B cell (primary cell): Measurements from ENCODE around the gene CASZ1. TPM values are rescaled to one million over a fixed set of nuclear protein-coding genes. Genes with fewer than 3 reads are reported as not detected.

Source experiments
- ATAC-seq: fragments of 200-7000 bp; cut with Tn5 transposase; one replicate; pipeline ENCODE4 v1.10.0; 2021; ENCODE audit warnings: low read depth, mild to moderate bottlenecking, moderate number of reproducible peaks, moderate library complexity
- CTCF ChIA-PET: fragments of 350-600 bp; sonication (Branson Sonifier 250); formaldehyde crosslinking; loops from one replicate; lab custom pipeline; 2021; ENCODE audit warnings: antibody characterized with exemption, inconsistent platforms; lab: Charles Lee
- POLR2A ChIA-PET: fragments of 350-600 bp; sonication (Branson Sonifier 250); formaldehyde crosslinking; loops from one replicate; lab custom pipeline; 2021; ENCODE audit warnings: antibody characterized with exemption; lab: Charles Lee
- DNase-seq: peaks from one replicate; pipeline ENCODE4 v3.0.0; 2013
- H2AFZ ChIP-seq: 2 replicates; pipeline ENCODE4 v1.6.1; 2012; ENCODE audit warnings: mild to moderate bottlenecking, low read depth, low read length; ENCODE audit not compliant: insufficient read depth, poor library complexity, severe bottlenecking
- H3K27ac ChIP-seq, 2 donors: 1 replicate in 1 of 2; 2 replicates in 1 of 2; pipeline ENCODE4 v1.5.1; 2012 to 2013; ENCODE audit warnings: low read length in 2 of 2, mild to moderate bottlenecking in 2 of 2, moderate library complexity in 1 of 2
- H3K27me3 ChIP-seq, 4 experiments: fragments of 200-600 bp in 1 of 4; sonication (generic) in 1 of 4; replicated peaks in 1 of 4; 1 replicate in 2 of 4; 2 replicates in 2 of 4; pipeline versions ENCODE4 v1.6.1 to v1.7.0; 2013 to 2016; ENCODE audit warnings: low read length in 3 of 4, mild to moderate bottlenecking in 2 of 4, mixed read lengths in 1 of 4, moderate library complexity in 1 of 4; ENCODE audit not compliant: insufficient read depth in 4 of 4, control insufficient read depth in 3 of 4; ENCODE audit errors: control extremely low read depth in 1 of 4
- H3K36me3 ChIP-seq, 2 experiments: replicated peaks in 1 of 2; 1 replicate in 1 of 2; 2 replicates in 1 of 2; pipeline versions ENCODE4 v1.6.1 to v1.7.1; 2013; ENCODE audit warnings: low read length in 1 of 2; ENCODE audit not compliant: insufficient read depth in 2 of 2, control insufficient read depth in 1 of 2; ENCODE audit errors: control extremely low read depth in 1 of 2, extremely low read depth in 1 of 2
- H3K4me1 ChIP-seq, 2 donors: fragments of 200-600 bp in 1 of 2; sonication (generic) in 1 of 2; 1 replicate in 1 of 2; 2 replicates in 1 of 2; pipeline versions ENCODE4 v1.5.1 to v1.6.1; 2013 to 2017; ENCODE audit warnings: low read length in 2 of 2; ENCODE audit not compliant: control insufficient read depth in 2 of 2, insufficient read depth in 2 of 2
- H3K4me2 ChIP-seq: replicated peaks from 2 replicates; pipeline ENCODE3; 2012; ENCODE audit warnings: mild to moderate bottlenecking, low read depth, low read length; ENCODE audit not compliant: poor library complexity, severe bottlenecking
- H3K4me3 ChIP-seq, 5 experiments: fragments of 200-600 bp in 1 of 5; sonication (generic) in 1 of 5; 1 replicate in 3 of 5; 2 replicates in 2 of 5; pipeline versions ENCODE4 v1.5.1 to v1.7.0; 2011 to 2016; ENCODE audit warnings: low read length in 4 of 5, mild to moderate bottlenecking in 4 of 5, low read depth in 2 of 5, control low read depth in 1 of 5, moderate library complexity in 1 of 5; ENCODE audit not compliant: insufficient read depth in 1 of 5; ENCODE audit errors: control extremely low read depth in 1 of 5, extremely low read depth in 1 of 5
- H3K79me2 ChIP-seq: fragments of 200-600 bp; sonication (generic); one replicate; pipeline ENCODE4 v1.6.0; 2016; ENCODE audit warnings: low read length; ENCODE audit not compliant: control insufficient read depth, insufficient read depth
- H3K9ac ChIP-seq: fragments of 200-600 bp; sonication (generic); 2 replicates; pipeline ENCODE4 v1.6.1; 2017; ENCODE audit warnings: mild to moderate bottlenecking, low read length, moderate library complexity
- H3K9me3 ChIP-seq, 3 donors: one replicate each; pipeline versions ENCODE4 v1.6.1 to v1.7.1; 2013; ENCODE audit warnings: low read length in 2 of 3; ENCODE audit not compliant: control insufficient read depth in 2 of 3, insufficient read depth in 1 of 3; ENCODE audit errors: control extremely low read depth in 1 of 3
- H4K20me1 ChIP-seq: 2 replicates; pipeline ENCODE4 v1.6.0; 2012; ENCODE audit warnings: mild to moderate bottlenecking, low read length; ENCODE audit not compliant: insufficient read depth, control insufficient read depth, poor library complexity, severe bottlenecking
- H3K27ac Mint-ChIP-seq: one replicate; pipeline ENCODE4 v1.8.0; 2021; ENCODE audit warnings: mixed read lengths
- H3K27me3 Mint-ChIP-seq: one replicate; pipeline ENCODE4 v1.8.0; 2021; ENCODE audit warnings: mixed read lengths
- H3K4me1 Mint-ChIP-seq: one replicate; pipeline ENCODE4 v1.8.0; 2021; ENCODE audit warnings: mixed read lengths
- H3K4me3 Mint-ChIP-seq: one replicate; pipeline ENCODE4 v1.8.0; 2021; ENCODE audit warnings: mixed read lengths
- H3K9me3 Mint-ChIP-seq: one replicate; pipeline ENCODE4 v1.8.0; 2022; ENCODE audit warnings: mixed read lengths; ENCODE audit not compliant: insufficient read depth
- EZH2 ChIP-seq: IDR thresholded peaks from 2 replicates; pipeline ENCODE4 v1.6.1; 2012; ENCODE audit warnings: borderline replicate concordance, low read depth, mild to moderate bottlenecking, moderate library complexity, low read length; ENCODE audit not compliant: insufficient read depth, poor library complexity, severe bottlenecking
- WGBS: methylation state at CpG from one replicate; pipeline ENCODE4 v1.1.5; 2013; ENCODE audit warnings: missing lambda C conversion rate; ENCODE audit not compliant: insufficient coverage; 5-methylcytosine and 5-hydroxymethylcytosine counted together
- intact Hi-C: fragments of 100-400 bp; cut with micrococcal nuclease; formaldehyde crosslinking; loops from one replicate; pipeline ENCODE4 v1.10.0; 2022
- polyA plus RNA-seq: library from polyadenylated mRNA; depleted of rRNA; stranded (reverse); fragments of >200 nt; gene quantifications from 2 replicates; pipeline ENCODE4 v1.2.3, GENCODE V29; 2012
- total RNA-seq, 2 donors: library from RNA; stranded (reverse); fragments of 120-200 nt in 1 of 2; gene quantifications; 1 replicate in 1 of 2; 2 replicates in 1 of 2; pipeline versions ENCODE4 v1.2.3 to v1.2.4, GENCODE V29; 2013 to 2022
- TF ChIP-seq, protein P1 (sequence below): fragments of 200-600 bp; IDR thresholded peaks from one replicate; pipeline ENCODE4 v1.8.0; 2022; ENCODE audit warnings: antibody characterized with exemption, mild to moderate bottlenecking

The CASZ1 gene
- total and polyA plus RNA-seq, 2 donors (not counting 1 experiment from before 2014, with no cell fraction given): 9.5 to 27.2 TPM

DNA sequence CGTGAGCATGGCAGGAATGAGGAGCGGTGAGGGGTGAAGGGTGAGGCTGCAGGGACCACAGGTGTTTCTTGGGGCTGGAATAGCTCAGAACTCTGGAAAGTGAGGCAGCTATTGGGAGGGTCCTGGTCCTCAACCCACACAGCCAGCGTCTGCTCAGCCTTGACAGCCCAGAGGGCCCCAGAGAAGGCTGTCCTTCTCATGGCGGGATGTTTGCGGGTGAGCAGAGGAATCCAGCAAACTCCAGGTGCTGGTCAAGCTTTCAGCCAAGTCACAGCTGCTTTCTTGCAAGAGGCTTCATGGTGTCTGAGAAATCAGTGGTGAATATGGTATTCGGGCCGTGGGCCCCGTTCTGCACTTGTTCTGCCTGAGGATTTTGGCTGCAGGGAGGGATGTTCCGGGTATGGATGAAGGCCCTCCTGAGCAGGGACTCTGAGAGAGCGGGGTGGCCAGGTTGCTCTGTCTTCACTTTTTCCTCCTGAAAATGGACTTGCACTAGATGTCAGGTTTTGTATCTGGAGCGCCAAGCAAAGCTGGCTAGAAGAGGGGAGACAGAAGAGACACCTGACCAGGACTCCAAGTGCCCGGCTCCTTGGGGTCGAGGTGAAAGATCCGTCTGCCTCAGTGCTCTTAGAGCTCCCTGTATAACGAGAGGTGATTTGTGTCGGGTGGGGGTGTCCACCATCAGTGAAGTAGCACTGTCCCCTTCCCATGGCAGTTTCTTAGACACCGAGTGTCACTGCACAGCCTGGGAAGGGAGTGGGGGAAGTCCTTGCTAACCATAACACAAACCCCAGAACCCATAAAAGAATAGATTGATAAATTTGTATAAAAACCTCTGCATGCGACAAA lies 181.8 kb downstream of the CASZ1 start:
- POLR2A ChIA-PET: no interaction called here
- no peaks in the 10 kb centered on the region for H3K9me3 ChIP-seq
- H3K79me2 ChIP-seq: no peaks in the 10 kb centered on the region
- no peak overlapping the region for H3K27ac ChIP-seq
- 94% methylated on average over 15 of the region's 18 CpGs for WGBS
- no peak overlapping the region for H2AFZ ChIP-seq
- ATAC-seq (no peak), DNase-seq (no peak)
- H3K27me3 ChIP-seq: no peaks in the 10 kb centered on the region
- H3K9ac ChIP-seq: no peak overlapping the region
- H3K4me1 ChIP-seq: no peaks in the 10 kb centered on the region
- no peak overlapping the region for H3K4me3 Mint-ChIP-seq
- intact Hi-C loops: no loop called here
- peaks cover 10% of the 10 kb centered on the region for H4K20me1 ChIP-seq
- no peaks in the 10 kb centered on the region for H3K9me3 Mint-ChIP-seq
- CTCF ChIA-PET: no interaction called here
- H3K4me1 Mint-ChIP-seq: peaks cover 2% of the 10 kb centered on the region
- H3K4me3 ChIP-seq: no peak overlapping the region
- H3K27ac Mint-ChIP-seq: no peak overlapping the region
- no peak overlapping the region for H3K4me2 ChIP-seq
- H3K36me3 ChIP-seq: peaks cover 0 to 4% of the 10 kb centered on the region in 2 experiments
- TF ChIP-seq EZH2: no peak
- TF ChIP-seq, protein P1, sequence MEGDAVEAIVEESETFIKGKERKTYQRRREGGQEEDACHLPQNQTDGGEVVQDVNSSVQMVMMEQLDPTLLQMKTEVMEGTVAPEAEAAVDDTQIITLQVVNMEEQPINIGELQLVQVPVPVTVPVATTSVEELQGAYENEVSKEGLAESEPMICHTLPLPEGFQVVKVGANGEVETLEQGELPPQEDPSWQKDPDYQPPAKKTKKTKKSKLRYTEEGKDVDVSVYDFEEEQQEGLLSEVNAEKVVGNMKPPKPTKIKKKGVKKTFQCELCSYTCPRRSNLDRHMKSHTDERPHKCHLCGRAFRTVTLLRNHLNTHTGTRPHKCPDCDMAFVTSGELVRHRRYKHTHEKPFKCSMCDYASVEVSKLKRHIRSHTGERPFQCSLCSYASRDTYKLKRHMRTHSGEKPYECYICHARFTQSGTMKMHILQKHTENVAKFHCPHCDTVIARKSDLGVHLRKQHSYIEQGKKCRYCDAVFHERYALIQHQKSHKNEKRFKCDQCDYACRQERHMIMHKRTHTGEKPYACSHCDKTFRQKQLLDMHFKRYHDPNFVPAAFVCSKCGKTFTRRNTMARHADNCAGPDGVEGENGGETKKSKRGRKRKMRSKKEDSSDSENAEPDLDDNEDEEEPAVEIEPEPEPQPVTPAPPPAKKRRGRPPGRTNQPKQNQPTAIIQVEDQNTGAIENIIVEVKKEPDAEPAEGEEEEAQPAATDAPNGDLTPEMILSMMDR: no peak
- no peaks in the 10 kb centered on the region for H3K27me3 Mint-ChIP-seq

DNA sequence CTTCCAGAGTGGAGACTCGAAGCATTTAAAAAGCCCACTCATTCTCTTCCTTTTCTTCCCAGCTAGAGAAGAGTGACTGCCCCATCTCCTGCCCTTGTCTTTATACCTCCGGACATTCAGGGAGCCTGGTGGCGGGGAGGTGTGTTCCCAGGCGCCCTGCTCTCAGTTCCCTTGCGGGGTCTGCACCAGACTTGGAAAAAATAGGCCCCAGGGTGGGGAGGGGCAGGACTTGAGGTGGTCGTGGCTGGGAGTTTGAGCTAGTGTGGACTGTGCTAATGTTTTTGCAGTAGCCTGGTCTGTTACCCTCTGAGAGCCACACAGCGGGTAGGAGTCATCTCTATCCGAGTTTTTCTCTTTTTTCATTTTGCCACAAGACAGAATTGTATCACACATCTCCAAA lies 182.6 kb downstream of the CASZ1 start:
- Histone ChIP-seq H3K4me2 (no peak overlapping the region), H3K27ac (no peak overlapping the region), H3K9me3 (no peaks in the 10 kb centered on the region), H3K9ac (no peak overlapping the region), H3K4me3 (no peak overlapping the region), H3K79me2 (no peaks in the 10 kb centered on the region), H2AFZ (no peak overlapping the region), H3K36me3 (peaks cover 0 to 4% of the 10 kb centered on the region in 2 experiments), H3K27me3 (no peaks in the 10 kb centered on the region), H4K20me1 (peaks cover 10% of the 10 kb centered on the region), H3K4me1 (no peaks in the 10 kb centered on the region)
- POLR2A ChIA-PET: no interaction called here
- DNase-seq (no peak), ATAC-seq (no peak)
- Mint-ChIP-seq H3K9me3 (no peaks in the 10 kb centered on the region), H3K4me1 (peaks cover 2% of the 10 kb centered on the region), H3K4me3 (no peak overlapping the region), H3K27me3 (no peaks in the 10 kb centered on the region), H3K27ac (no peak overlapping the region)
- intact Hi-C loops: no loop called here
- CTCF ChIA-PET: no interaction called here
- 100% methylated on average over 4 of the region's 8 CpGs for WGBS
- no peak for TF ChIP-seq EZH2
- TF ChIP-seq, protein P1: no peak
